ENCODE results near the gene CEACAM21. TPM values are rescaled to one million over a fixed set of nuclear protein-coding genes. Genes with fewer than 3 reads are reported as not detected.

Gene CEACAM21
- total and polyA plus RNA-seq, 8 donors: 0.63 to 6.1 (median 2.0) TPM; not detected in 5

DNA sequence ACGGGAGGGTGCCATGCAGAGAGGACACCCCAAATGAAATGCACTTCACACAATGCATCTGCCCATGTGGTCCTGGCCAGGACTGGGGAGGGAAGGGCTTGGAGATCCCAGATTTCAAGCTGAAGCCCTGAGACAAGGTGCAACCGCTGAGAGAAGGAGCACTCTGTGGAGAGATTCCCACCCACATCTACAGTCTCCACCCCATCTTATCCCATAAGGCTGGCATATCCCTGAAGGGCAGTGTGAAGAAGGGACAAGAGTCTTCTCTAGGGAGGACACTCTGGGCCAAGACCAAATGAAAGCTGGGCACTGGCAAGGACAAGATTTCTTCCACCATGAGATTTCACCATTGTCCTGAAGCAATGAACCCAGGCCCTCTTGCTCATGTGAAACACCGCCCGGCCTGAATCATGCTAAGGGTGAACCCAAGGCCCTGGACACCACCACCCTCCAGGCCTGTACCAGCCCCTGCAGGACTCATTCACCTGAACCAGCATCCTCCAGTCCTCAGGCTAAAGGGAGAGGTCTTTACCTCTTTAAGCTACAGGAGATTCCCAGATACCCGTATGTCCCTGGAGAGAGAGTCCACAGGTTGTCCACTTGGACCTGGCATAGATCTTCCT lies 30.4 kb downstream of the CEACAM21 start:
- no peaks in the 10 kb centered on the region for H3K9me3 ChIP-seq
- no peak overlapping the region for H3K27ac ChIP-seq
- H3K27me3 ChIP-seq: peaks cover 0 to 38% (median 0%) of the 10 kb centered on the region in 3 donors
- no peaks in the 10 kb centered on the region for H3K36me3 ChIP-seq
- H3K4me3 ChIP-seq: no peak overlapping the region
- WGBS, 5 donors: 72 to 88% (median 82%) methylated on average over 4 to 5 of the region's 5 CpGs
- intact Hi-C loops (cut with DNase I; ENCODE audit: low total_unique reads): no loop called here
- TF ChIP-seq POLR2A (IDR thresholded peaks at IDR 0.05): no peak
- TF ChIP-seq EP300 (IDR thresholded peaks at IDR 0.05): no peak
- TF ChIP-seq, protein P1, sequence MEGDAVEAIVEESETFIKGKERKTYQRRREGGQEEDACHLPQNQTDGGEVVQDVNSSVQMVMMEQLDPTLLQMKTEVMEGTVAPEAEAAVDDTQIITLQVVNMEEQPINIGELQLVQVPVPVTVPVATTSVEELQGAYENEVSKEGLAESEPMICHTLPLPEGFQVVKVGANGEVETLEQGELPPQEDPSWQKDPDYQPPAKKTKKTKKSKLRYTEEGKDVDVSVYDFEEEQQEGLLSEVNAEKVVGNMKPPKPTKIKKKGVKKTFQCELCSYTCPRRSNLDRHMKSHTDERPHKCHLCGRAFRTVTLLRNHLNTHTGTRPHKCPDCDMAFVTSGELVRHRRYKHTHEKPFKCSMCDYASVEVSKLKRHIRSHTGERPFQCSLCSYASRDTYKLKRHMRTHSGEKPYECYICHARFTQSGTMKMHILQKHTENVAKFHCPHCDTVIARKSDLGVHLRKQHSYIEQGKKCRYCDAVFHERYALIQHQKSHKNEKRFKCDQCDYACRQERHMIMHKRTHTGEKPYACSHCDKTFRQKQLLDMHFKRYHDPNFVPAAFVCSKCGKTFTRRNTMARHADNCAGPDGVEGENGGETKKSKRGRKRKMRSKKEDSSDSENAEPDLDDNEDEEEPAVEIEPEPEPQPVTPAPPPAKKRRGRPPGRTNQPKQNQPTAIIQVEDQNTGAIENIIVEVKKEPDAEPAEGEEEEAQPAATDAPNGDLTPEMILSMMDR (IDR thresholded peaks at IDR 0.05): no peak
- TF ChIP-seq POLR2AphosphoS5 (IDR thresholded peaks at IDR 0.05): no peak
- peak in 1 of 2 donors; percentile 11 for DNase-seq
- H3K4me1 ChIP-seq: no peaks in the 10 kb centered on the region

DNA sequence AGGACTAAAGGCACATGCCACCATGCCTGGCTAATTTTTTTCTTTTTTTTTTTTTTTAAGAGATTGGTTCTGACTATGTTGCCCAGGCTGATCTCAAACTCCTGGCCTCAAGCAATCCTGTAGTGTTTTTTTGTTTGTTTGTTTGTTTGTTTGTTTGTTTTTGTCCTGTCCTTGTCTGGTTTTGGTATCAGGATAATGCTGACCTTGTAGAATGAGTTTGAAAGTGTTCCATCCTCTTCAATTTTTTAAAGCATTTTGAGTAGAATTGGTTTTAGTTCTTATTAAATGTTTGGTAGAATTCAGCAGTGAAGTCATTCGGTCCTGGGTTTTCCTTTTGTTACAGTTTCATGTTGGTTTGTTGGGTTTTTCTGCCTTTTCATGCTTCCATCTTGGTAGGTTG lies 31.7 kb downstream of the CEACAM21 start:
- H3K4me1 ChIP-seq: no peaks in the 10 kb centered on the region
- intact Hi-C loops (cut with DNase I; ENCODE audit: low total_unique reads): no loop called here
- no peaks in the 10 kb centered on the region for H3K36me3 ChIP-seq
- H3K27ac ChIP-seq: no peak overlapping the region
- peaks cover 0 to 1% (median 0%) of the 10 kb centered on the region in 4 donors for H3K9me3 ChIP-seq
- DNase-seq: no peak
- WGBS, 5 donors: 57 to 79% (median 73%) methylated on average over 1 of the region's 1 CpG
- no peak overlapping the region for H3K4me3 ChIP-seq
- no peak for TF ChIP-seq EP300 (IDR thresholded peaks at IDR 0.05)
- TF ChIP-seq, protein P1 (IDR thresholded peaks at IDR 0.05): no peak
- no peak for TF ChIP-seq POLR2AphosphoS5 (IDR thresholded peaks at IDR 0.05)
- TF ChIP-seq POLR2A (IDR thresholded peaks at IDR 0.05): no peak
- H3K27me3 ChIP-seq: peaks cover 0 to 38% (median 0%) of the 10 kb centered on the region in 3 donors

DNA sequence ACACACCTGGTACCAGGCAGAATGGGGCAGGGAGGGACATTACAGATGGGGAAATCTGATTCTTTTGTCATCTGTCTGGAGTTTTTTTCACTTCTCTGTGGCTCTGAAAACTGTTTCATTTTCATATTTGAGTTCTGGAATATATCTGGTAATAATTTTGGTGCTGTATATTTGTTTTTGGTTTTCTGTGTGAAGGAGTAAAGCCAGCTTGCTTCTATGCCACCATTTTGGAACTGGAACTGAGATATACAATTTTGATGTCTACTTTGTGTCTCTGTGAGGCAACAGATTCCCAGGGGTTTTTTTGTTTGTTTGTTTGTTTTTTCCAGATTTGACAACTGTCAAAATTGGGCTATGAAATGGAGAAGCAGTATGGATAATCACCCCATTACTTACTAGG lies 34.8 kb downstream of the CEACAM21 start:
- H3K9me3 ChIP-seq: peaks cover 0 to 12% (median 0%) of the 10 kb centered on the region in 4 donors
- DNase-seq: no peak
- H3K4me1 ChIP-seq: no peaks in the 10 kb centered on the region
- no peaks in the 10 kb centered on the region for H3K36me3 ChIP-seq
- H3K4me3 ChIP-seq: no peak overlapping the region
- TF ChIP-seq POLR2A (IDR thresholded peaks at IDR 0.05) (no peak), POLR2AphosphoS5 (IDR thresholded peaks at IDR 0.05) (no peak), EP300 (IDR thresholded peaks at IDR 0.05) (no peak)
- TF ChIP-seq, protein P1 (IDR thresholded peaks at IDR 0.05): no peak
- peaks cover 0 to 48% (median 0%) of the 10 kb centered on the region in 3 donors for H3K27me3 ChIP-seq
- intact Hi-C loops (cut with DNase I; ENCODE audit: low total_unique reads): no loop called here
- no peak overlapping the region for H3K27ac ChIP-seq

DNA sequence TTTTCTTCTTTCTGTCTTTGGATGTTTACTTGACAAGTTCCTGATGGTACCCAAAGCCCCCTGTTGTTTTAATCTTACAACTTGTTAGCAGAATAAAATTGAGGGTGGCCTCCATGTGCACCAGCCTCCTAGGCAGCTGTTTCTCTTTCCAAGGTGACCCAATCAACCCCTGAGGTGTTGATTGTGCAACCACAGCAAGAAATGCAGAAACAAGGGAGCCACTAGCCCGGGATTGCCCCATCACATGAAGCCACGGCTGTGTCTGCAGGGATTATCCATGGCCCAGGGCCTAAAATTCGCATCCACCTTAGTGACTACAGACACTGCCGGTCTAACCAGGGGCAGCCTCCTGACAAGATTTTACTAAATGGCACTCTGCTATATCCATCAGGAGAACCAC lies 36.5 kb downstream of the CEACAM21 start:
- no peak overlapping the region for H3K27ac ChIP-seq
- H3K27me3 ChIP-seq: peaks cover 0 to 45% (median 0%) of the 10 kb centered on the region in 3 donors
- 57 to 79% (median 72%) methylated on average over 4 of the region's 4 CpGs for WGBS, 5 donors
- intact Hi-C loops (cut with DNase I; ENCODE audit: low total_unique reads): no loop called here
- DNase-seq: no peak
- no peaks in the 10 kb centered on the region for H3K36me3 ChIP-seq
- no peak overlapping the region for H3K4me3 ChIP-seq
- peaks cover 0 to 12% (median 0%) of the 10 kb centered on the region in 4 donors for H3K9me3 ChIP-seq
- no peaks in the 10 kb centered on the region for H3K4me1 ChIP-seq
- TF ChIP-seq POLR2A (IDR thresholded peaks at IDR 0.05): no peak
- TF ChIP-seq, protein P1 (IDR thresholded peaks at IDR 0.05): no peak
- TF ChIP-seq EP300 (IDR thresholded peaks at IDR 0.05): no peak
- no peak for TF ChIP-seq POLR2AphosphoS5 (IDR thresholded peaks at IDR 0.05)
